Astrocyte (in vitro differentiated cells and primary cell): ENCODE data around the gene ROBO3.

Source experiments
- CTCF ChIP-seq: IDR thresholded peaks from 2 replicates; pipeline ENCODE4 v1.5.1; 2011; ENCODE audit warnings: low read depth, mild to moderate bottlenecking, inconsistent platforms, low read length, moderate library complexity; ENCODE audit not compliant: insufficient read depth
- EZH2 ChIP-seq: IDR thresholded peaks from 2 replicates; pipeline ENCODE4 v1.6.1; 2012; ENCODE audit warnings: mild to moderate bottlenecking, low read length, inconsistent platforms; ENCODE audit not compliant: insufficient read depth

- TF ChIP-seq CTCF = no peak
- TF ChIP-seq EZH2 = no peak
Measured at GRCh38 chr11:124869856-124870387, 4.7 kb downstream of the ROBO3 start.
